HepG2 (cell line): ENCODE data around the gene NDUFS4. TPM values are rescaled to one million over a fixed set of nuclear protein-coding genes. Genes with fewer than 3 reads are reported as not detected.

ENCODE experiments used
- ASH2L ChIP-seq: fragments of 300-600, 200-600 bp; sonication (generic); IDR thresholded peaks from 2 replicates; pipeline ENCODE4 v1.7.0; 2017; ENCODE audit warnings: low read depth, mild to moderate bottlenecking, moderate library complexity, mixed read lengths, low read length; ENCODE audit not compliant: insufficient read length
- CBX5 ChIP-seq: sonication (generic); formaldehyde crosslinking; IDR thresholded peaks from 2 replicates; pipeline ENCODE4 v1.4.0; 2020; ENCODE audit warnings: missing genetic modification reagents, borderline replicate concordance
- CCAR2 ChIP-seq: fragments of 200-400 bp; formaldehyde crosslinking; optimal IDR thresholded peaks from 2 replicates; pipeline ENCODE3; 2018; ENCODE audit warnings: low read depth, mild to moderate bottlenecking, low read length, moderate library complexity
- ELF1 ChIP-seq: sonication (generic); formaldehyde crosslinking; IDR thresholded peaks from 2 replicates; pipeline ENCODE4 v1.4.0; 2020; ENCODE audit warnings: missing genetic modification reagents
- FOXP1 ChIP-seq, 2 experiments: fragments of 450-650 bp in 1 of 2; IDR thresholded peaks; 2 replicates each; pipeline ENCODE4 v1.6.1; 2017 to 2018; ENCODE audit warnings: antibody characterized with exemption in 1 of 2
- GATAD1 ChIP-seq: IDR thresholded peaks from 2 replicates; pipeline ENCODE4 v1.6.1; 2016; ENCODE audit warnings: missing genetic modification reagents, missing compliant biosample characterization
- HDAC2 ChIP-seq: sonication (generic); formaldehyde crosslinking; IDR thresholded peaks from 2 replicates; pipeline ENCODE4 v1.4.0; 2020; ENCODE audit warnings: missing genetic modification reagents
- HNF4G ChIP-seq, 2 experiments: sonication (generic) in 1 of 2; formaldehyde crosslinking in 1 of 2; IDR thresholded peaks; 2 replicates each; pipeline versions ENCODE4 v1.4.0 to v1.6.1; 2011 to 2020; ENCODE audit warnings: borderline replicate concordance in 2 of 2, low read depth in 2 of 2, mild to moderate bottlenecking in 2 of 2, low read length in 1 of 2, missing genetic modification reagents in 1 of 2, moderate library complexity in 1 of 2
- NCOR1 ChIP-seq: fragments of 200-600 bp; sonication (generic); IDR thresholded peaks from 2 replicates; pipeline ENCODE4 v1.7.0; 2017; ENCODE audit warnings: antibody characterized with exemption, low read length, borderline replicate concordance
- NR2F6 ChIP-seq, 2 experiments: IDR thresholded peaks; 2 replicates each; pipeline ENCODE4 v1.6.1; 2016; ENCODE audit warnings: antibody characterized with exemption in 1 of 2, mild to moderate bottlenecking in 1 of 2
- PAWR ChIP-seq: sonication (generic); formaldehyde crosslinking; IDR thresholded peaks from 2 replicates; pipeline ENCODE4 v1.4.0; 2020; ENCODE audit warnings: missing genetic modification reagents, mild to moderate bottlenecking, borderline replicate concordance
- RXRA ChIP-seq: sonication (generic); formaldehyde crosslinking; IDR thresholded peaks from 2 replicates; pipeline ENCODE4 v1.5.1; 2020; ENCODE audit warnings: missing genetic modification reagents
- SIN3B ChIP-seq: fragments of 150-350 bp; IDR thresholded peaks from 2 replicates; pipeline ENCODE4 v1.6.1; 2014; ENCODE audit warnings: low read length
- TBX3 ChIP-seq: fragments of 450-650 bp; IDR thresholded peaks from 2 replicates; pipeline ENCODE4 v1.6.1; 2017; ENCODE audit warnings: antibody characterized with exemption, mild to moderate bottlenecking, inconsistent platforms, borderline replicate concordance
- ZNF12 ChIP-seq: sonication (generic); formaldehyde crosslinking; IDR thresholded peaks from 2 replicates; pipeline ENCODE4 v1.5.0; 2020; ENCODE audit warnings: missing genetic modification reagents
- ZNF552 ChIP-seq: sonication (generic); formaldehyde crosslinking; IDR thresholded peaks from 2 replicates; pipeline ENCODE4 v1.9.0; 2022; ENCODE audit warnings: missing genetic modification reagents, mild to moderate bottlenecking, borderline replicate concordance
- ZNF614 ChIP-seq: IDR thresholded peaks from 2 replicates; pipeline ENCODE4 v1.6.1; 2018; ENCODE audit warnings: missing biosample characterization, missing genetic modification reagents, inconsistent platforms, borderline replicate concordance
- polyA plus RNA-seq, 8 experiments: library from polyadenylated mRNA; depleted of rRNA in 3 of 8; stranded (reverse) in 7 of 8; unstranded in 1 of 8; fragments of >200 nt; fragmentation: Illumina TruSeq in 4 of 8; extraction: Trizol in 4 of 8; gene quantifications; 2 replicates each; pipeline versions ENCODE4 v1.2.1 to v1.2.3, GENCODE V29; 2011 to 2016; ENCODE audit warnings: low read depth in 4 of 8, missing spikeins in 1 of 8, mixed read lengths in 1 of 8; ENCODE audit not compliant: insufficient read depth in 1 of 8
- total RNA-seq, 5 experiments: library from RNA; depleted of rRNA; stranded (reverse); fragments of >200 nt; fragmentation: Illumina TruSeq; extraction: Trizol; gene quantifications; 2 replicates each; pipeline ENCODE4 v1.2.3, GENCODE V29; 2016; ENCODE audit warnings: low read depth in 1 of 5
- TF ChIP-seq, protein P1 (sequence below): IDR thresholded peaks from 2 replicates; pipeline ENCODE4 v1.6.1; 2012; ENCODE audit warnings: low read length, improper control_type of control experiment
- TF ChIP-seq, protein P2 (sequence below): sonication (generic); formaldehyde crosslinking; IDR thresholded peaks from 2 replicates; pipeline ENCODE4 v1.4.0; 2020; ENCODE audit warnings: missing genetic modification reagents

NDUFS4 gene
- total and polyA plus RNA-seq, 2 of the 13 experiments (the other 11 are each of a cell fraction or from before 2014, with no cell fraction given) = 121 to 126 TPM

DNA sequence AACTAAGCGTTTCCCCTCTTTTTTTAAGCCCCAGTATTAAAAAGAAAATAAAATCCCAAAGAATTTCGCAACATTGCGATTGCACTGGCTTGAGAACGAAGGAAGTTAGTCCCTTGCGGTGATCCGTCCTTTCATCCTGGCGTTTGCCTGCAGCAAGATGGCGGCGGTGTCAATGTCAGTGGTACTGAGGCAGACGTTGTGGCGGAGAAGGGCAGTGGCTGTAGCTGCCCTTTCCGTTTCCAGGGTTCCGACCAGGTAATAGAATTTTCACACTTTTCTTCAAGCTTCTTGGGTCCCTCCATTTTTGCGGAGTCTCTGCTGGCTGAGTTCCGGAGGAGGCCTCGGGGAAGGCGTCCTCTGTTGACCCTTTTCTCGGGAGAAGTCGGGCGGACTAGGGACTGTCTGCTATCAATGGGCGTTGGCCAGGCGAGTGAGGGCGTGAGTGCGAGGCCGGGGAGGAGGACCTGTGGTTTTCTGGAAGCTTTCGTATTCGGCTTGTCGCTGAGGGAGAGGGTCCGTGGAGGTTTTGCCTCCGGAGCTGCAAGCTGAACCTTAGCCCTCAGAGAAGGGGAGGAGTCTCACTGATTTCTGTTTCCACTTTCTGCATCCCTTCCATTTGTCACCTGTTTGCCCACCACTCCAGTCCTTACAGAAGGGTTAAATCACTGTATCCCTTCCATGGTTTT, at the start of gene NDUFS4 (continued):
- TF ChIP-seq, protein P1, sequence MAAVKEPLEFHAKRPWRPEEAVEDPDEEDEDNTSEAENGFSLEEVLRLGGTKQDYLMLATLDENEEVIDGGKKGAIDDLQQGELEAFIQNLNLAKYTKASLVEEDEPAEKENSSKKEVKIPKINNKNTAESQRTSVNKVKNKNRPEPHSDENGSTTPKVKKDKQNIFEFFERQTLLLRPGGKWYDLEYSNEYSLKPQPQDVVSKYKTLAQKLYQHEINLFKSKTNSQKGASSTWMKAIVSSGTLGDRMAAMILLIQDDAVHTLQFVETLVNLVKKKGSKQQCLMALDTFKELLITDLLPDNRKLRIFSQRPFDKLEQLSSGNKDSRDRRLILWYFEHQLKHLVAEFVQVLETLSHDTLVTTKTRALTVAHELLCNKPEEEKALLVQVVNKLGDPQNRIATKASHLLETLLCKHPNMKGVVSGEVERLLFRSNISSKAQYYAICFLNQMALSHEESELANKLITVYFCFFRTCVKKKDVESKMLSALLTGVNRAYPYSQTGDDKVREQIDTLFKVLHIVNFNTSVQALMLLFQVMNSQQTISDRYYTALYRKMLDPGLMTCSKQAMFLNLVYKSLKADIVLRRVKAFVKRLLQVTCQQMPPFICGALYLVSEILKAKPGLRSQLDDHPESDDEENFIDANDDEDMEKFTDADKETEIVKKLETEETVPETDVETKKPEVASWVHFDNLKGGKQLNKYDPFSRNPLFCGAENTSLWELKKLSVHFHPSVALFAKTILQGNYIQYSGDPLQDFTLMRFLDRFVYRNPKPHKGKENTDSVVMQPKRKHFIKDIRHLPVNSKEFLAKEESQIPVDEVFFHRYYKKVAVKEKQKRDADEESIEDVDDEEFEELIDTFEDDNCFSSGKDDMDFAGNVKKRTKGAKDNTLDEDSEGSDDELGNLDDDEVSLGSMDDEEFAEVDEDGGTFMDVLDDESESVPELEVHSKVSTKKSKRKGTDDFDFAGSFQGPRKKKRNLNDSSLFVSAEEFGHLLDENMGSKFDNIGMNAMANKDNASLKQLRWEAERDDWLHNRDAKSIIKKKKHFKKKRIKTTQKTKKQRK = no peak
- TF ChIP-seq ELF1 (CRISPR knock-in tag) = peak; percentile 42; the same call in 1 of the 2 replicates
- no peak; the same call in 1 of the 2 replicates for TF ChIP-seq NCOR1
- peak; percentile 98 for TF ChIP-seq ASH2L
- peak; percentile 69 for TF ChIP-seq HDAC2 (CRISPR knock-in tag)
- 0 out of 2 replicates have a peak, but pooled peaks have one; percentile 15 for TF ChIP-seq ZNF552 (CRISPR knock-in tag)
- TF ChIP-seq NR2F6 (IDR thresholded peaks at IDR 0.05) = no peak; the same call in 1 of the 2 replicates
- peak; percentile 61; the same call in 1 of the 2 replicates for TF ChIP-seq NR2F6 (CRISPR knock-in tag; IDR thresholded peaks at IDR 0.05)
- 0 out of 2 replicates have a peak, but pooled peaks have one; percentile 5 for TF ChIP-seq HNF4G (IDR thresholded peaks at IDR 0.05; ENCODE audit: borderline replicate concordance, low read depth, low read length)
- no peak for TF ChIP-seq HNF4G (CRISPR knock-in tag; IDR thresholded peaks at IDR 0.05; ENCODE audit: borderline replicate concordance, low read depth)
- TF ChIP-seq FOXP1 (IDR thresholded peaks at IDR 0.05) = no peak
- TF ChIP-seq FOXP1 (CRISPR knock-in tag; IDR thresholded peaks at IDR 0.05) = no peak
- peak; percentile 30 for TF ChIP-seq CCAR2
- peak; percentile 80 for TF ChIP-seq RXRA (CRISPR knock-in tag)
- TF ChIP-seq SIN3B = peak; percentile 56; the same call in 1 of the 2 replicates
- no peak for TF ChIP-seq TBX3
- peak; percentile 66 for TF ChIP-seq ZNF614
- peak; percentile 71; the same call in 1 of the 2 replicates for TF ChIP-seq PAWR (CRISPR knock-in tag)
- TF ChIP-seq GATAD1 = peak; percentile 94
- peak; percentile 83; the same call in 1 of the 2 replicates for TF ChIP-seq CBX5
- TF ChIP-seq, protein P2, sequence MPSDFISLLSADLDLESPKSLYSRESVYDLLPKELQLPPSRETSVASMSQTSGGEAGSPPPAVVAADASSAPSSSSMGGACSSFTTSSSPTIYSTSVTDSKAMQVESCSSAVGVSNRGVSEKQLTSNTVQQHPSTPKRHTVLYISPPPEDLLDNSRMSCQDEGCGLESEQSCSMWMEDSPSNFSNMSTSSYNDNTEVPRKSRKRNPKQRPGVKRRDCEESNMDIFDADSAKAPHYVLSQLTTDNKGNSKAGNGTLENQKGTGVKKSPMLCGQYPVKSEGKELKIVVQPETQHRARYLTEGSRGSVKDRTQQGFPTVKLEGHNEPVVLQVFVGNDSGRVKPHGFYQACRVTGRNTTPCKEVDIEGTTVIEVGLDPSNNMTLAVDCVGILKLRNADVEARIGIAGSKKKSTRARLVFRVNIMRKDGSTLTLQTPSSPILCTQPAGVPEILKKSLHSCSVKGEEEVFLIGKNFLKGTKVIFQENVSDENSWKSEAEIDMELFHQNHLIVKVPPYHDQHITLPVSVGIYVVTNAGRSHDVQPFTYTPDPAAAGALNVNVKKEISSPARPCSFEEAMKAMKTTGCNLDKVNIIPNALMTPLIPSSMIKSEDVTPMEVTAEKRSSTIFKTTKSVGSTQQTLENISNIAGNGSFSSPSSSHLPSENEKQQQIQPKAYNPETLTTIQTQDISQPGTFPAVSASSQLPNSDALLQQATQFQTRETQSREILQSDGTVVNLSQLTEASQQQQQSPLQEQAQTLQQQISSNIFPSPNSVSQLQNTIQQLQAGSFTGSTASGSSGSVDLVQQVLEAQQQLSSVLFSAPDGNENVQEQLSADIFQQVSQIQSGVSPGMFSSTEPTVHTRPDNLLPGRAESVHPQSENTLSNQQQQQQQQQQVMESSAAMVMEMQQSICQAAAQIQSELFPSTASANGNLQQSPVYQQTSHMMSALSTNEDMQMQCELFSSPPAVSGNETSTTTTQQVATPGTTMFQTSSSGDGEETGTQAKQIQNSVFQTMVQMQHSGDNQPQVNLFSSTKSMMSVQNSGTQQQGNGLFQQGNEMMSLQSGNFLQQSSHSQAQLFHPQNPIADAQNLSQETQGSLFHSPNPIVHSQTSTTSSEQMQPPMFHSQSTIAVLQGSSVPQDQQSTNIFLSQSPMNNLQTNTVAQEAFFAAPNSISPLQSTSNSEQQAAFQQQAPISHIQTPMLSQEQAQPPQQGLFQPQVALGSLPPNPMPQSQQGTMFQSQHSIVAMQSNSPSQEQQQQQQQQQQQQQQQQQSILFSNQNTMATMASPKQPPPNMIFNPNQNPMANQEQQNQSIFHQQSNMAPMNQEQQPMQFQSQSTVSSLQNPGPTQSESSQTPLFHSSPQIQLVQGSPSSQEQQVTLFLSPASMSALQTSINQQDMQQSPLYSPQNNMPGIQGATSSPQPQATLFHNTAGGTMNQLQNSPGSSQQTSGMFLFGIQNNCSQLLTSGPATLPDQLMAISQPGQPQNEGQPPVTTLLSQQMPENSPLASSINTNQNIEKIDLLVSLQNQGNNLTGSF (CRISPR knock-in tag) = no peak
- peak; percentile 47; the same call in 1 of the 2 replicates for TF ChIP-seq ZNF12 (CRISPR knock-in tag)
